Measurements from ENCODE around the gene WNT8A. TPM values are rescaled to one million over a fixed set of nuclear protein-coding genes. Genes with fewer than 3 reads are reported as not detected.

The WNT8A gene
- polyA plus RNA-seq, 3 donors = not detected

DNA sequence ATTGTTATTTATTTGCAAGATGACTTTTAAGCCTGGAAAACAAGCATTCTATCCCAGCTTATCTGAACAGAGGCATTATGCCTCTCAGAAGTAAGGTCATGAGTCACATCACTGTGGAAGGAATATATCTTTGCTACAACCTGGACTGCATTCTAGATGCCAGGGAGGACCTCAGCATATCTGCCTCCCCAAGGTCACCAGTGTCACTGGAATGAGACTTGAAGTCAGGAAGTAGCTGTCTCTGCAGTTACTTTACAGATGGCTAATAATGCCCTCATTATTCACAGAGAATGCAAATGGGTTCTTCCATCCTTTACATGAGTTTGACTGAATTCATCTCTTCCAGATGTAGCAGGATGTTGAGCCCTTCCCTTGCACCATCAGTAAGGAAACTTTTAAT is 46.6 kb upstream of the WNT8A start:
- peaks cover 9% of the 10 kb centered on the region for H3K79me2 ChIP-seq (ENCODE audit: insufficient read depth, low read length)
- intact Hi-C loops (cut with micrococcal nuclease) = loop anchor here (2.0 to 10.0 kb wide), 2 partner anchors 32 to 298 kb away; partner anchors contain the start of genes CDC25C (in 1 of the 2) and FAM53C (in 1 of the 2)
- H3K4me1 Mint-ChIP-seq = peaks cover 18% of the 10 kb centered on the region
- H4K20me1 ChIP-seq (ENCODE audit: insufficient read depth, low read length) = peaks cover 2% of the 10 kb centered on the region
- H3K4me1 ChIP-seq (ENCODE audit: control insufficient read depth in 1 of 2, insufficient read depth in 2 of 2, low read length in 2 of 2) = peaks cover 12 to 17% of the 10 kb centered on the region in 2 donors
- no peaks in the 10 kb centered on the region for H3K27me3 ChIP-seq (ENCODE audit: control insufficient read depth in 2 of 2, insufficient read depth in 2 of 2, low read length in 2 of 2)
- H3K27ac ChIP-seq (ENCODE audit: low read depth in 1 of 2, low read length in 2 of 2) = no peak overlapping the region
- H3K36me3 Mint-ChIP-seq = no peaks in the 10 kb centered on the region
- H3K27ac Mint-ChIP-seq = no peak overlapping the region
- peaks cover 3 to 16% (median 8%) of the 10 kb centered on the region in 3 donors for H3K27me3 Mint-ChIP-seq (ENCODE audit: low read depth in 3 of 3)
- no peak for DNase-seq
- TF ChIP-seq, protein P1, sequence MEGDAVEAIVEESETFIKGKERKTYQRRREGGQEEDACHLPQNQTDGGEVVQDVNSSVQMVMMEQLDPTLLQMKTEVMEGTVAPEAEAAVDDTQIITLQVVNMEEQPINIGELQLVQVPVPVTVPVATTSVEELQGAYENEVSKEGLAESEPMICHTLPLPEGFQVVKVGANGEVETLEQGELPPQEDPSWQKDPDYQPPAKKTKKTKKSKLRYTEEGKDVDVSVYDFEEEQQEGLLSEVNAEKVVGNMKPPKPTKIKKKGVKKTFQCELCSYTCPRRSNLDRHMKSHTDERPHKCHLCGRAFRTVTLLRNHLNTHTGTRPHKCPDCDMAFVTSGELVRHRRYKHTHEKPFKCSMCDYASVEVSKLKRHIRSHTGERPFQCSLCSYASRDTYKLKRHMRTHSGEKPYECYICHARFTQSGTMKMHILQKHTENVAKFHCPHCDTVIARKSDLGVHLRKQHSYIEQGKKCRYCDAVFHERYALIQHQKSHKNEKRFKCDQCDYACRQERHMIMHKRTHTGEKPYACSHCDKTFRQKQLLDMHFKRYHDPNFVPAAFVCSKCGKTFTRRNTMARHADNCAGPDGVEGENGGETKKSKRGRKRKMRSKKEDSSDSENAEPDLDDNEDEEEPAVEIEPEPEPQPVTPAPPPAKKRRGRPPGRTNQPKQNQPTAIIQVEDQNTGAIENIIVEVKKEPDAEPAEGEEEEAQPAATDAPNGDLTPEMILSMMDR (IDR thresholded peaks at IDR 0.05) = no peak
- H3K4me2 ChIP-seq (replicated peaks; ENCODE audit: extremely low read depth, low read length, poor library complexity, severe bottlenecking) = no peak overlapping the region
- no peaks in the 10 kb centered on the region for H3K36me3 ChIP-seq (replicated peaks in 1 of 2; ENCODE audit: control insufficient read depth in 1 of 2, insufficient read depth in 2 of 2, low read length in 2 of 2)
- no peak overlapping the region for H3K4me3 Mint-ChIP-seq
- H2AFZ ChIP-seq (ENCODE audit: insufficient read depth, low read depth, low read length, poor library complexity, severe bottlenecking) = no peak overlapping the region
- H3K9ac ChIP-seq (ENCODE audit: insufficient read depth, low read length, poor library complexity, severe bottlenecking) = no peak overlapping the region
- peaks cover 0 to 2% (median 0%) of the 10 kb centered on the region in 7 donors for H3K9me3 Mint-ChIP-seq
- no peaks in the 10 kb centered on the region for H3K9me3 ChIP-seq (replicated peaks in 1 of 2; ENCODE audit: control insufficient read depth in 1 of 2, insufficient read depth in 1 of 2, low read length in 2 of 2)
- H3K4me3 ChIP-seq (replicated peaks in 1 of 3; ENCODE audit: low read depth in 2 of 3, low read length in 3 of 3) = no peak overlapping the region

DNA sequence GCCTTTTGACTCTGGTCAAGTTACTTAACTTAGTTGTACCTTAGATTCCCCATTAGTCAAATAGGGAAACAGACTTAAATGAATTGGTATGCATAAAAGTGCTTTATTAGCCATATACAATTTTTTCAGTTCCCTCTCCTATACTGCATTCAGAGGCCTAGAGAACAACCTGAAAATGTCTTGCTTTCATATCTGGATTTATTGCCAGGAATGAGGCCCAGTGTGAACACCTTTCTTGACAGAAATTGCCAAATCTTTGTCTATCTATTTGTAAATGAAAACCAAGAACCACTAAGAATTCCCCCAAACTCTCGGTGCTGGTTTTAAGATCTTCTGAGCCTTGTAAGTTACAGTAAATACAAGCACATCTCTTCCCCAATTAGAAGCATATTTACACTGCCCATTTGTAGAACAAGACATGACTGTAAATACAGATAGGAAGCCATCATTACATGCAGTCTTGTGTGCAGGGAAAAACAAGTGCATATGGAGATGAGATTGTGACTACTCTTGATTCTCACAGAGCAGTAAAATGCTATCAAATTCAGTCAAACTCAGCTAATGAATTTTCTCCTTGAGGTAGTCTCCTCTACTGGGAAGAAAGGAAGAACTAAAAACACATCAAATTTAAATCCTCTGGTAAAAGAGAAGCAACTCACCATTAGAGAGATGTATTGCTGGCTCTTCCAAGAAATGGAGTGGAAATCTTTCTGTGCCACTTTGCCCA is 45.8 kb upstream of the WNT8A start:
- Histone ChIP-seq H3K27ac (ENCODE audit: low read depth in 1 of 2, low read length in 2 of 2) (no peak overlapping the region), H3K9me3 (replicated peaks in 1 of 2; ENCODE audit: control insufficient read depth in 1 of 2, insufficient read depth in 1 of 2, low read length in 2 of 2) (no peaks in the 10 kb centered on the region), H3K27me3 (ENCODE audit: control insufficient read depth in 2 of 2, insufficient read depth in 2 of 2, low read length in 2 of 2) (no peaks in the 10 kb centered on the region), H3K4me3 (replicated peaks in 1 of 3; ENCODE audit: low read depth in 2 of 3, low read length in 3 of 3) (no peak overlapping the region), H3K4me1 (ENCODE audit: control insufficient read depth in 1 of 2, insufficient read depth in 2 of 2, low read length in 2 of 2) (peaks cover 16 to 21% of the 10 kb centered on the region in 2 donors), H3K36me3 (replicated peaks in 1 of 2; ENCODE audit: control insufficient read depth in 1 of 2, insufficient read depth in 2 of 2, low read length in 2 of 2) (no peaks in the 10 kb centered on the region), H3K4me2 (replicated peaks; ENCODE audit: extremely low read depth, low read length, poor library complexity, severe bottlenecking) (no peak overlapping the region), H3K9ac (ENCODE audit: insufficient read depth, low read length, poor library complexity, severe bottlenecking) (no peak overlapping the region), H4K20me1 (ENCODE audit: insufficient read depth, low read length) (no peaks in the 10 kb centered on the region), H2AFZ (ENCODE audit: insufficient read depth, low read depth, low read length, poor library complexity, severe bottlenecking) (no peak overlapping the region), H3K79me2 (ENCODE audit: insufficient read depth, low read length) (peaks cover 4% of the 10 kb centered on the region)
- Mint-ChIP-seq H3K27ac (no peak overlapping the region), H3K36me3 (no peaks in the 10 kb centered on the region), H3K9me3 (no peaks in the 10 kb centered on the region), H3K4me3 (no peak overlapping the region), H3K27me3 (ENCODE audit: low read depth in 3 of 3) (peaks cover 3 to 18% (median 8%) of the 10 kb centered on the region in 3 donors), H3K4me1 (peaks cover 22% of the 10 kb centered on the region)
- no CpG with 5 or more reads among the region's 1 CpG for WGBS (ENCODE audit: insufficient coverage)
- no peak for DNase-seq
- TF ChIP-seq, protein P1 (IDR thresholded peaks at IDR 0.05) = no peak
- intact Hi-C loops (cut with micrococcal nuclease) = loop anchor here (2.0 to 10.0 kb wide), 2 partner anchors 31 to 297 kb away; partner anchors contain the start of genes CDC25C (in 1 of the 2) and FAM53C (in 1 of the 2)
